Adrenal gland (tissue), 5 donors: ENCODE data around the gene PRPF40A.
A peak's percentile ranks its signal among the peaks of the same experiment; 100 is the strongest.

Experiments used
- POLR2A ChIP-seq, 2 donors: fragments of 450-650 bp; IDR thresholded peaks; one replicate each; pipeline ENCODE4 v1.6.1; 2017; ENCODE audit warnings: antibody characterized with exemption in 2 of 2, mild to moderate bottlenecking in 2 of 2, moderate library complexity in 1 of 2
- TF ChIP-seq, protein P1 (sequence below), 6 experiments: fragments of 450-650 bp in 4 of 6; fragments of 200-600 bp in 2 of 6; sonication (generic) in 1 of 6; IDR thresholded peaks; 1 replicate in 5 of 6; 2 replicates in 1 of 6; pipeline versions ENCODE4 v1.5.1 to v1.8.0; 2016 to 2021; ENCODE audit warnings: antibody characterized with exemption in 6 of 6, mild to moderate bottlenecking in 2 of 6, moderate library complexity in 1 of 6
- donor health status: DM: no; HTN: no; CAD: no.

DNA sequence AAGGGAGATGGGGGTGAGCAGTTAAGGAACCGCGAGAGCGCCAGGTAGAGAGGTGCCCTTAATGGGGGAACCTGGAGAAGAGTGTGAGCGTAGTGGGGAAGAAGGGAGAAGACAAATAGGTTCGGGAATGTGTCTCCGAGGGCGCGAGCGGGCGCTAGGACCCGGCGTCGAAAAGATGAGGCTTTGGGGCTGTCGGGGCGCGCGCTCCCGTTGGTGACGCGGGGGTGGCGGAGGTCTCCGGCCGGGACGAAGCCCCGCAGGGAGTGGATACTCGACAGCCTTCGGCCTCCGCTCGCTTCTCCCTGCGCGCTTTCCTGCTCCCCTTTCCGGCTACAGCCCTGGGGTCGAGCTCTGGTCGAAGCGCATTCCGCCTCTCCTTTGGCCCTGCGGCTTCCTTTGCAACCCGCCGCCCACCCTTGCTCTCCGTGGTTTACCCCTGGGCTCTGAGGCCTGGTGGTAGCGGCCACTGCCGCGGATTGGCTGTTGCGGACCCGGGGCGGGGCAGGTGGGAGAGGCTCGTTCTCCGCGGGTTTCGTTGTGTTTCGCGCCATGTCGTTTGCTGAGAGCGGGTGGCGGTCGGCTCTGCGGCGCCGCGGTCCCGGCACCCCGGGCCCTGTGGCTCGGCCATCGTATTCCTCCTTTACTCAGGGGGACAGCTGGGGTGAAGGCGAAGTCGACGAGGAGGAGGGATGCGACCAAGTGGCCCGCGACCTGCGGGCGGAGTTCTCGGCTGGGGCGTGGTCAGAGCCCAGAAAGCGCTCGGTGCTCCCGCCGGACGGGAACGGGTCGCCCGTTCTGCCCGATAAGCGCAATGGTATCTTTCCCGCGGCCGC is 1.0 kb upstream of the PRPF40A start, which contains the start of gene ARL6IP6:
- TF ChIP-seq, protein P1, sequence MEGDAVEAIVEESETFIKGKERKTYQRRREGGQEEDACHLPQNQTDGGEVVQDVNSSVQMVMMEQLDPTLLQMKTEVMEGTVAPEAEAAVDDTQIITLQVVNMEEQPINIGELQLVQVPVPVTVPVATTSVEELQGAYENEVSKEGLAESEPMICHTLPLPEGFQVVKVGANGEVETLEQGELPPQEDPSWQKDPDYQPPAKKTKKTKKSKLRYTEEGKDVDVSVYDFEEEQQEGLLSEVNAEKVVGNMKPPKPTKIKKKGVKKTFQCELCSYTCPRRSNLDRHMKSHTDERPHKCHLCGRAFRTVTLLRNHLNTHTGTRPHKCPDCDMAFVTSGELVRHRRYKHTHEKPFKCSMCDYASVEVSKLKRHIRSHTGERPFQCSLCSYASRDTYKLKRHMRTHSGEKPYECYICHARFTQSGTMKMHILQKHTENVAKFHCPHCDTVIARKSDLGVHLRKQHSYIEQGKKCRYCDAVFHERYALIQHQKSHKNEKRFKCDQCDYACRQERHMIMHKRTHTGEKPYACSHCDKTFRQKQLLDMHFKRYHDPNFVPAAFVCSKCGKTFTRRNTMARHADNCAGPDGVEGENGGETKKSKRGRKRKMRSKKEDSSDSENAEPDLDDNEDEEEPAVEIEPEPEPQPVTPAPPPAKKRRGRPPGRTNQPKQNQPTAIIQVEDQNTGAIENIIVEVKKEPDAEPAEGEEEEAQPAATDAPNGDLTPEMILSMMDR (IDR thresholded peaks at IDR 0.05), result no peak
- peak; percentile 34 to 84 for TF ChIP-seq POLR2A (IDR thresholded peaks at IDR 0.05)
